Astrocyte (in vitro differentiated cells and primary cell): ENCODE data around the gene UBE4A.

ENCODE experiments used
- EZH2 ChIP-seq: IDR thresholded peaks from 2 replicates; pipeline ENCODE4 v1.6.1; 2012; ENCODE audit warnings: mild to moderate bottlenecking, low read length, inconsistent platforms; ENCODE audit not compliant: insufficient read depth
- TF ChIP-seq, protein P1 (sequence below): IDR thresholded peaks from 2 replicates; pipeline ENCODE4 v1.5.1; 2011; ENCODE audit warnings: low read depth, mild to moderate bottlenecking, inconsistent platforms, low read length, moderate library complexity; ENCODE audit not compliant: insufficient read depth

GRCh38 chr11:118442301-118442700, 82.9 kb downstream of the UBE4A start:
- no peak for TF ChIP-seq EZH2
- TF ChIP-seq, protein P1, sequence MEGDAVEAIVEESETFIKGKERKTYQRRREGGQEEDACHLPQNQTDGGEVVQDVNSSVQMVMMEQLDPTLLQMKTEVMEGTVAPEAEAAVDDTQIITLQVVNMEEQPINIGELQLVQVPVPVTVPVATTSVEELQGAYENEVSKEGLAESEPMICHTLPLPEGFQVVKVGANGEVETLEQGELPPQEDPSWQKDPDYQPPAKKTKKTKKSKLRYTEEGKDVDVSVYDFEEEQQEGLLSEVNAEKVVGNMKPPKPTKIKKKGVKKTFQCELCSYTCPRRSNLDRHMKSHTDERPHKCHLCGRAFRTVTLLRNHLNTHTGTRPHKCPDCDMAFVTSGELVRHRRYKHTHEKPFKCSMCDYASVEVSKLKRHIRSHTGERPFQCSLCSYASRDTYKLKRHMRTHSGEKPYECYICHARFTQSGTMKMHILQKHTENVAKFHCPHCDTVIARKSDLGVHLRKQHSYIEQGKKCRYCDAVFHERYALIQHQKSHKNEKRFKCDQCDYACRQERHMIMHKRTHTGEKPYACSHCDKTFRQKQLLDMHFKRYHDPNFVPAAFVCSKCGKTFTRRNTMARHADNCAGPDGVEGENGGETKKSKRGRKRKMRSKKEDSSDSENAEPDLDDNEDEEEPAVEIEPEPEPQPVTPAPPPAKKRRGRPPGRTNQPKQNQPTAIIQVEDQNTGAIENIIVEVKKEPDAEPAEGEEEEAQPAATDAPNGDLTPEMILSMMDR = no peak
